ENCODE results near the gene TK1.

TK1 gene

GRCh38 chr17:78225088-78225865 is 38.4 kb upstream of the TK1 start:
- TF ChIP-seq, protein P1, sequence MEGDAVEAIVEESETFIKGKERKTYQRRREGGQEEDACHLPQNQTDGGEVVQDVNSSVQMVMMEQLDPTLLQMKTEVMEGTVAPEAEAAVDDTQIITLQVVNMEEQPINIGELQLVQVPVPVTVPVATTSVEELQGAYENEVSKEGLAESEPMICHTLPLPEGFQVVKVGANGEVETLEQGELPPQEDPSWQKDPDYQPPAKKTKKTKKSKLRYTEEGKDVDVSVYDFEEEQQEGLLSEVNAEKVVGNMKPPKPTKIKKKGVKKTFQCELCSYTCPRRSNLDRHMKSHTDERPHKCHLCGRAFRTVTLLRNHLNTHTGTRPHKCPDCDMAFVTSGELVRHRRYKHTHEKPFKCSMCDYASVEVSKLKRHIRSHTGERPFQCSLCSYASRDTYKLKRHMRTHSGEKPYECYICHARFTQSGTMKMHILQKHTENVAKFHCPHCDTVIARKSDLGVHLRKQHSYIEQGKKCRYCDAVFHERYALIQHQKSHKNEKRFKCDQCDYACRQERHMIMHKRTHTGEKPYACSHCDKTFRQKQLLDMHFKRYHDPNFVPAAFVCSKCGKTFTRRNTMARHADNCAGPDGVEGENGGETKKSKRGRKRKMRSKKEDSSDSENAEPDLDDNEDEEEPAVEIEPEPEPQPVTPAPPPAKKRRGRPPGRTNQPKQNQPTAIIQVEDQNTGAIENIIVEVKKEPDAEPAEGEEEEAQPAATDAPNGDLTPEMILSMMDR (IDR thresholded peaks at IDR 0.05) = no peak

DNA sequence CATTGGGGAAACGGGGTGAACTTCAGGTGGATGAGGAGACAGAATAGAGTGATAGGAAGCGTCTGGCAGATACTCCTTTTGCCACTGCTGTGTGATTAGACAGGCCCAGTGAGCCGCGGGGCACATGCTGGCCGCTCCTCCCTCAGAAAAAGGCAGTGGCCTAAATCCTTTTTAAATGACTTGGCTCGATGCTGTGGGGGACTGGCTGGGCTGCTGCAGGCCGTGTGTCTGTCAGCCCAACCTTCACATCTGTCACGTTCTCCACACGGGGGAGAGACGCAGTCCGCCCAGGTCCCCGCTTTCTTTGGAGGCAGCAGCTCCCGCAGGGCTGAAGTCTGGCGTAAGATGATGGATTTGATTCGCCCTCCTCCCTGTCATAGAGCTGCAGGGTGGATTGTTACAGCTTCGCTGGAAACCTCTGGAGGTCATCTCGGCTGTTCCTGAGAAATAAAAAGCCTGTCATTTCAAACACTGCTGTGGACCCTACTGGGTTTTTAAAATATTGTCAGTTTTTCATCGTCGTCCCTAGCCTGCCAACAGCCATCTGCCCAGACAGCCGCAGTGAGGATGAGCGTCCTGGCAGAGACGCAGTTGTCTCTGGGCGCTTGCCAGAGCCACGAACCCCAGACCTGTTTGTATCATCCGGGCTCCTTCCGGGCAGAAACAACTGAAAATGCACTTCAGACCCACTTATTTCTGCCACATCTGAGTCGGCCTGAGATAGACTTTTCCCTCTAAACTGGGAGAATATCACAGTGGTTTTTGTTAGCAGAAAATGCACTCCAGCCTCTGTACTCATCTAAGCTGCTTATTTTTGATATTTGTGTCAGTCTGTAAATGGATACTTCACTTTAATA is 37.6 kb upstream of the TK1 start:
- TF ChIP-seq, protein P1 (IDR thresholded peaks at IDR 0.05) = no peak

DNA sequence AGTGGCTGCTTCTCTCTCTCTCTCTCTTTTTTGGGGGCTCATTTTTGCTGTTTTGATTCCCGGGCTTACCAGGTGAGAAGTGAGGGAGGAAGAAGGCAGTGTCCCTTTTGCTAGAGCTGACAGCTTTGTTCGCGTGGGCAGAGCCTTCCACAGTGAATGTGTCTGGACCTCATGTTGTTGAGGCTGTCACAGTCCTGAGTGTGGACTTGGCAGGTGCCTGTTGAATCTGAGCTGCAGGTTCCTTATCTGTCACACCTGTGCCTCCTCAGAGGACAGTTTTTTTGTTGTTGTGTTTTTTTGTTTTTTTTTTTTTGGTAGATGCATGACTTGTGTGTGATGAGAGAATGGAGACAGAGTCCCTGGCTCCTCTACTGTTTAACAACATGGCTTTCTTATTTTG is 36.9 kb upstream of the TK1 start:
- TF ChIP-seq, protein P1 (IDR thresholded peaks at IDR 0.05) = no peak

DNA sequence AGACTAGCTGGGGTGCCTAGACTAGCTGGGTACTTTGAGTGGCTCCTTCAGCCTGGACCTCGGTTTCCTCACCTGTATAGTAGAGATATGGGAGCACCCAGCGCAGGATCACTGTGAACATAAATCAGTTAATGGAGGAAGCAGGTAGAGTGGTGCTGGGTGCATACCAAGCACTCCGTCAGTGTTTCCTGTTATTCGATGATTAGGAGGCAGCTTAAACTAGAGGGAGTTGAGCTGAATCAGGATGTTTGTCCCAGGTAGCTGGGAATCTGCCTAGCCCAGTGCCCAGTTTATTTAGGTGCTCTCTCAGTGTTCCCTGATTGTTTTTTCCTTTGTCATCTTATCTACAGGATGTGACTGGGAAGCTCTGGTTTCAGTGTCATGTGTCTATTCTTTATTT is 36.2 kb upstream of the TK1 start:
- TF ChIP-seq, protein P1 (IDR thresholded peaks at IDR 0.05) = no peak

- TF ChIP-seq, protein P1 (IDR thresholded peaks at IDR 0.05) = no peak
Observed at GRCh38 chr17:78219396-78220150, 32.7 kb upstream of the TK1 start.

GRCh38 chr17:78214706-78215061 is 27.8 kb upstream of the TK1 start:
- TF ChIP-seq, protein P1 (IDR thresholded peaks at IDR 0.05) = no peak

- TF ChIP-seq, protein P1 (IDR thresholded peaks at IDR 0.05) = no peak
Observed at GRCh38 chr17:78214016-78214705, 27.3 kb upstream of the TK1 start, which contains the start of gene BIRC5. BIRC5 (plus strand) TSS chr17:78214253; CDS start chr17:78214317, 64 bp downstream.
